Measurements from ENCODE around the gene MCTP2.

MCTP2 gene

GRCh38 chr15:94263341-94264273, 32.2 kb downstream of the MCTP2 start:
- no peak for DNase-seq

GRCh38 chr15:94265009-94265408, 33.6 kb downstream of the MCTP2 start:
- DNase-seq: no peak

GRCh38 chr15:94265982-94266381, 34.6 kb downstream of the MCTP2 start:
- DNase-seq: no peak

- DNase-seq: no peak
Observed at GRCh38 chr15:94266789-94267188, 35.4 kb downstream of the MCTP2 start.

- DNase-seq: no peak
Observed at GRCh38 chr15:94269954-94270353, 38.6 kb downstream of the MCTP2 start.

GRCh38 chr15:94270570-94270969, 39.2 kb downstream of the MCTP2 start:
- DNase-seq: no peak

- peak; percentile 44 for DNase-seq
Observed at GRCh38 chr15:94272251-94272898, 41.0 kb downstream of the MCTP2 start.

GRCh38 chr15:94273826-94274225, 42.5 kb downstream of the MCTP2 start:
- no peak for DNase-seq

GRCh38 chr15:94274745-94275144, 43.4 kb downstream of the MCTP2 start:
- DNase-seq: no peak

GRCh38 chr15:94277485-94277884, 46.1 kb downstream of the MCTP2 start:
- no peak for DNase-seq

GRCh38 chr15:94279736-94280135, 48.4 kb downstream of the MCTP2 start:
- DNase-seq: no peak

- DNase-seq: no peak
Observed at GRCh38 chr15:94280301-94280700, 48.9 kb downstream of the MCTP2 start.

- no peak for DNase-seq
Observed at GRCh38 chr15:94282269-94283250, 51.2 kb downstream of the MCTP2 start.

- DNase-seq: no peak
Observed at GRCh38 chr15:94286583-94286982, 55.2 kb downstream of the MCTP2 start.

GRCh38 chr15:94287794-94288246, 56.5 kb downstream of the MCTP2 start:
- DNase-seq: peak; percentile 67

- no peak for DNase-seq
Observed at GRCh38 chr15:94290730-94291129, 59.4 kb downstream of the MCTP2 start.

GRCh38 chr15:94293411-94294402, 62.3 kb downstream of the MCTP2 start:
- DNase-seq: no peak

GRCh38 chr15:94294556-94294955, 63.2 kb downstream of the MCTP2 start:
- no peak for DNase-seq

GRCh38 chr15:94295275-94295674, 63.9 kb downstream of the MCTP2 start:
- no peak for DNase-seq

- no peak for DNase-seq
Observed at GRCh38 chr15:94296717-94297116, 65.4 kb downstream of the MCTP2 start.

- no peak for DNase-seq
Observed at GRCh38 chr15:94297558-94297957, 66.2 kb downstream of the MCTP2 start.

GRCh38 chr15:94298364-94298763, 67.0 kb downstream of the MCTP2 start:
- no peak for DNase-seq

Measured in CD4-positive, alpha-beta T cell treated with Interleukin-10 for 1 hour (primary cell).